Neural cell (in vitro differentiated cells): ENCODE measurements around the gene CCSAP. TPM values are rescaled to one million over a fixed set of nuclear protein-coding genes. Genes with fewer than 3 reads are reported as not detected.

Source experiments
- H2AFZ ChIP-seq: fragments of 200-600, 300-800 bp; sonication (generic), shearing (Covaris generic); 2 replicates; pipeline ENCODE4 v1.6.0; 2014; ENCODE audit warnings: low read depth, mild to moderate bottlenecking, antibody characterized with exemption, low read length, moderate library complexity
- H3F3A ChIP-seq: fragments of 200-600 bp; shearing (Covaris generic); 2 replicates; pipeline ENCODE4 v1.6.1; 2016; ENCODE audit warnings: mild to moderate bottlenecking, moderate library complexity, mixed read lengths, antibody characterized with exemption, low read length; ENCODE audit not compliant: insufficient read depth, poor library complexity, severe bottlenecking
- H3K27ac ChIP-seq: fragments of 200-600, 300-800 bp; sonication (generic), shearing (Covaris generic); 2 replicates; pipeline ENCODE4 v1.5.1; 2014; ENCODE audit warnings: mild to moderate bottlenecking, low read length, moderate library complexity
- H3K27me3 ChIP-seq: fragments of 300-800, 200-600 bp; sonication (generic), shearing (Covaris generic); 2 replicates; pipeline ENCODE4 v1.6.0; 2014; ENCODE audit warnings: mild to moderate bottlenecking, low read depth, low read length, moderate library complexity; ENCODE audit not compliant: insufficient read depth
- H3K36me3 ChIP-seq: fragments of 300-800, 200-600 bp; sonication (generic), shearing (Covaris generic); 2 replicates; pipeline ENCODE4 v1.5.1; 2014; ENCODE audit warnings: mild to moderate bottlenecking, antibody characterized with exemption, low read length, moderate library complexity; ENCODE audit not compliant: insufficient read depth
- H3K4me2 ChIP-seq: fragments of 300-800, 200-600 bp; sonication (generic), shearing (Covaris generic); 2 replicates; pipeline ENCODE4 v1.6.0; 2014; ENCODE audit warnings: mild to moderate bottlenecking, low read length
- H3K4me3 ChIP-seq: fragments of 300-800, 200-600 bp; sonication (generic), shearing (Covaris generic); 2 replicates; pipeline ENCODE4 v1.5.1; 2014; ENCODE audit warnings: mild to moderate bottlenecking, low read length, moderate library complexity
- H3K79me2 ChIP-seq: fragments of 200-600 bp; shearing (Covaris generic); replicated peaks from 2 replicates; pipeline ENCODE4 v1.6.0; 2014; ENCODE audit warnings: mild to moderate bottlenecking, low read length, moderate library complexity; ENCODE audit not compliant: insufficient read depth
- H3K9ac ChIP-seq: fragments of 300-800, 200-600 bp; sonication (generic), shearing (Covaris generic); 2 replicates; pipeline ENCODE4 v1.6.1; 2016; ENCODE audit warnings: mild to moderate bottlenecking, low read length, mixed read lengths
- H3K9me2 ChIP-seq: fragments of 200-600 bp; shearing (Covaris generic); 2 replicates; pipeline ENCODE4 v1.6.1; 2016; ENCODE audit warnings: mild to moderate bottlenecking, low read length, mixed read lengths; ENCODE audit not compliant: insufficient read depth
- H3K9me3 ChIP-seq: fragments of 200-600, 300-800 bp; sonication (generic), shearing (Covaris generic); 2 replicates; pipeline ENCODE4 v1.6.1; 2016; ENCODE audit warnings: mild to moderate bottlenecking, mixed run types, low read length, moderate library complexity, mixed read lengths
- H4K20me1 ChIP-seq: fragments of 200-600 bp; shearing (Covaris generic); 2 replicates; pipeline ENCODE4 v1.6.1; 2016; ENCODE audit warnings: mild to moderate bottlenecking, mixed run types; ENCODE audit not compliant: insufficient read depth
- EP300 ChIP-seq: fragments of 450-650 bp; conservative IDR thresholded peaks from 2 replicates; pipeline ENCODE4 v1.6.1; 2014; ENCODE audit warnings: antibody characterized with exemption, mild to moderate bottlenecking, moderate library complexity; ENCODE audit not compliant: poor library complexity, severe bottlenecking
- EZH2 ChIP-seq: fragments of 200-600, 300-800 bp; shearing (Covaris generic), sonication (generic); IDR thresholded peaks from 2 replicates; pipeline ENCODE4 v1.6.1; 2014; ENCODE audit warnings: antibody characterized with exemption, low read length, borderline replicate concordance, mild to moderate bottlenecking; ENCODE audit not compliant: insufficient read depth, poor library complexity, severe bottlenecking
- MXI1 ChIP-seq: fragments of 450-650 bp; conservative IDR thresholded peaks from 2 replicates; pipeline ENCODE4 v1.6.1; 2014; ENCODE audit warnings: antibody characterized with exemption, mild to moderate bottlenecking; ENCODE audit not compliant: poor library complexity, severe bottlenecking
- POLR2AphosphoS5 ChIP-seq: IDR thresholded peaks from 2 replicates; pipeline ENCODE4 v1.6.1; 2012
- SMC3 ChIP-seq: fragments of 450-650 bp; conservative IDR thresholded peaks from 2 replicates; pipeline ENCODE4 v1.6.1; 2014; ENCODE audit warnings: antibody characterized with exemption, mild to moderate bottlenecking, moderate library complexity; ENCODE audit not compliant: poor library complexity
- TAF1 ChIP-seq: IDR thresholded peaks from 2 replicates; pipeline ENCODE4 v1.6.1; 2012; ENCODE audit warnings: low read depth
- polyA plus RNA-seq: library from polyadenylated mRNA; depleted of rRNA; stranded (reverse); fragments of >200 nt; gene quantifications from 2 replicates; pipeline ENCODE4 v1.2.3, GENCODE V29; 2014
- TF ChIP-seq, protein P1 (sequence below): IDR thresholded peaks from 2 replicates; pipeline ENCODE4 v1.6.1; 2012; ENCODE audit warnings: borderline replicate concordance
- TF ChIP-seq, protein P2 (sequence below): fragments of 450-650 bp; IDR thresholded peaks from 2 replicates; pipeline ENCODE4 v1.5.1; 2014; ENCODE audit warnings: antibody characterized with exemption, mild to moderate bottlenecking, moderate library complexity; ENCODE audit not compliant: poor library complexity, severe bottlenecking

CCSAP gene
- polyA plus RNA-seq, 1 donor from 2014 or later, result 66.7 TPM

DNA sequence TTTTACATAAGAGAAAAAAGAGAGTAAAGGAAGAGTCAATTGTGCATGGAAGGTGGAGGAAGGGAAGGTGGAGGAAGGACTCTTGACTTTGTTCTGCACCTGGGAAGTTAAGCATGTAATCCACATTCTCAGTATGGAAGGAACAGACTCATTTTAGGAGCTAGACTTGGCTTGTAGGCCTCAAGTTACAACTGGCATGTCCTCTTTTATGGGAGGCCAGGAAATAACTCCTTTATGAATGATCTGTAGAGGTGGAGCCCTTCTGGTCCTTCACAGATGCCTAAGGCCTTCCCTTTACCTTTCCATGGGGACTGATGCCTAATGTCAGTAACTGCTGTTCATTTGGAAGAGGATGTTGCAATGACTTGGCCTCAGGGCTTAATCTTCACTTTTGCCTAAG is 29.4 kb upstream of the CCSAP start:
- Histone ChIP-seq H3K79me2 (no peaks in the 10 kb centered on the region), H3K36me3 (no peaks in the 10 kb centered on the region), H3K9me3 (no peaks in the 10 kb centered on the region), H3K27me3 (no peaks in the 10 kb centered on the region), H3K9ac (no peak overlapping the region), H3K9me2 (no peaks in the 10 kb centered on the region), H3F3A (no peaks in the 10 kb centered on the region), H3K4me3 (no peak overlapping the region), H3K27ac (no peak overlapping the region), H3K4me2 (no peak overlapping the region), H4K20me1 (no peaks in the 10 kb centered on the region), H2AFZ (no peak overlapping the region)
- TF ChIP-seq TAF1, result no peak
- TF ChIP-seq, protein P1, sequence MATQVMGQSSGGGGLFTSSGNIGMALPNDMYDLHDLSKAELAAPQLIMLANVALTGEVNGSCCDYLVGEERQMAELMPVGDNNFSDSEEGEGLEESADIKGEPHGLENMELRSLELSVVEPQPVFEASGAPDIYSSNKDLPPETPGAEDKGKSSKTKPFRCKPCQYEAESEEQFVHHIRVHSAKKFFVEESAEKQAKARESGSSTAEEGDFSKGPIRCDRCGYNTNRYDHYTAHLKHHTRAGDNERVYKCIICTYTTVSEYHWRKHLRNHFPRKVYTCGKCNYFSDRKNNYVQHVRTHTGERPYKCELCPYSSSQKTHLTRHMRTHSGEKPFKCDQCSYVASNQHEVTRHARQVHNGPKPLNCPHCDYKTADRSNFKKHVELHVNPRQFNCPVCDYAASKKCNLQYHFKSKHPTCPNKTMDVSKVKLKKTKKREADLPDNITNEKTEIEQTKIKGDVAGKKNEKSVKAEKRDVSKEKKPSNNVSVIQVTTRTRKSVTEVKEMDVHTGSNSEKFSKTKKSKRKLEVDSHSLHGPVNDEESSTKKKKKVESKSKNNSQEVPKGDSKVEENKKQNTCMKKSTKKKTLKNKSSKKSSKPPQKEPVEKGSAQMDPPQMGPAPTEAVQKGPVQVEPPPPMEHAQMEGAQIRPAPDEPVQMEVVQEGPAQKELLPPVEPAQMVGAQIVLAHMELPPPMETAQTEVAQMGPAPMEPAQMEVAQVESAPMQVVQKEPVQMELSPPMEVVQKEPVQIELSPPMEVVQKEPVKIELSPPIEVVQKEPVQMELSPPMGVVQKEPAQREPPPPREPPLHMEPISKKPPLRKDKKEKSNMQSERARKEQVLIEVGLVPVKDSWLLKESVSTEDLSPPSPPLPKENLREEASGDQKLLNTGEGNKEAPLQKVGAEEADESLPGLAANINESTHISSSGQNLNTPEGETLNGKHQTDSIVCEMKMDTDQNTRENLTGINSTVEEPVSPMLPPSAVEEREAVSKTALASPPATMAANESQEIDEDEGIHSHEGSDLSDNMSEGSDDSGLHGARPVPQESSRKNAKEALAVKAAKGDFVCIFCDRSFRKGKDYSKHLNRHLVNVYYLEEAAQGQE, result no peak
- TF ChIP-seq, protein P2, sequence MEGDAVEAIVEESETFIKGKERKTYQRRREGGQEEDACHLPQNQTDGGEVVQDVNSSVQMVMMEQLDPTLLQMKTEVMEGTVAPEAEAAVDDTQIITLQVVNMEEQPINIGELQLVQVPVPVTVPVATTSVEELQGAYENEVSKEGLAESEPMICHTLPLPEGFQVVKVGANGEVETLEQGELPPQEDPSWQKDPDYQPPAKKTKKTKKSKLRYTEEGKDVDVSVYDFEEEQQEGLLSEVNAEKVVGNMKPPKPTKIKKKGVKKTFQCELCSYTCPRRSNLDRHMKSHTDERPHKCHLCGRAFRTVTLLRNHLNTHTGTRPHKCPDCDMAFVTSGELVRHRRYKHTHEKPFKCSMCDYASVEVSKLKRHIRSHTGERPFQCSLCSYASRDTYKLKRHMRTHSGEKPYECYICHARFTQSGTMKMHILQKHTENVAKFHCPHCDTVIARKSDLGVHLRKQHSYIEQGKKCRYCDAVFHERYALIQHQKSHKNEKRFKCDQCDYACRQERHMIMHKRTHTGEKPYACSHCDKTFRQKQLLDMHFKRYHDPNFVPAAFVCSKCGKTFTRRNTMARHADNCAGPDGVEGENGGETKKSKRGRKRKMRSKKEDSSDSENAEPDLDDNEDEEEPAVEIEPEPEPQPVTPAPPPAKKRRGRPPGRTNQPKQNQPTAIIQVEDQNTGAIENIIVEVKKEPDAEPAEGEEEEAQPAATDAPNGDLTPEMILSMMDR, result no peak
- no peak for TF ChIP-seq EZH2
- TF ChIP-seq POLR2AphosphoS5, result no peak
- TF ChIP-seq EP300, result no peak
- no peak for TF ChIP-seq MXI1
- TF ChIP-seq SMC3, result no peak

DNA sequence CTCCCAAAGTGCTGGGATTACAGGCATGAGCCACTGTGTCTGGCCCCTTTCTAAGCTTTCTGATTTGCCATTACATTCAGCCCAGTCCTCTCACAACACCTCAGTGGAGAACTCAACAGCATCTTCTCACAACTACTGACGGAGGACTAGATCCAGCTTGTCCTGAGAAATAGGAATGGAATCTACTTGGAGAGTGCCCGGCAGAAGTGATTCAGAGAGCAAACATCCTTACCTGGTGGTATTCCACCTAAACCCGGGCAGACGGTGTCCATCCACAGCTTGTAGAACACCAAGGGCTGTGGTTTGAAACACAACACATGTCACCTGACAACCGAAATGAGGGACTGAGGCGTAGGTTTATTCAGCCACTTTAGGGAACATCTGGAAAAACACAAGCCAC is 28.8 kb upstream of the CCSAP start:
- no peak overlapping the region for H3K27ac ChIP-seq
- no peaks in the 10 kb centered on the region for H4K20me1 ChIP-seq
- no peak overlapping the region for H3K4me3 ChIP-seq
- H3K4me2 ChIP-seq, result no peak overlapping the region
- H2AFZ ChIP-seq, result no peak overlapping the region
- no peaks in the 10 kb centered on the region for H3K9me2 ChIP-seq
- no peaks in the 10 kb centered on the region for H3K9me3 ChIP-seq
- no peaks in the 10 kb centered on the region for H3F3A ChIP-seq
- no peaks in the 10 kb centered on the region for H3K27me3 ChIP-seq
- no peaks in the 10 kb centered on the region for H3K79me2 ChIP-seq
- no peak overlapping the region for H3K9ac ChIP-seq
- H3K36me3 ChIP-seq, result no peaks in the 10 kb centered on the region
- TF ChIP-seq, protein P2, result no peak
